NB4 (cell line): Measurements from ENCODE around the gene AFAP1L1.
A peak's percentile ranks its signal among the peaks of the same experiment; 100 is the strongest.

ENCODE experiments used
- DNase-seq: peaks from one replicate; pipeline ENCODE4 v3.0.0; 2010; ENCODE audit warnings: low read depth
- H3K4me3 ChIP-seq: one replicate; pipeline ENCODE4 v1.5.1; 2011; ENCODE audit warnings: mild to moderate bottlenecking, low read depth, low read length, moderate library complexity
- CTCF ChIP-seq: IDR thresholded peaks from one replicate; pipeline ENCODE4 v1.5.1; 2012; ENCODE audit warnings: low read depth, low read length
- MYC ChIP-seq: IDR thresholded peaks from 2 replicates; pipeline ENCODE4 v1.6.1; 2011; ENCODE audit warnings: low read depth, low read length
- POLR2A ChIP-seq: IDR thresholded peaks from 2 replicates; pipeline ENCODE4 v1.6.1; 2011; ENCODE audit warnings: mild to moderate bottlenecking; ENCODE audit not compliant: insufficient read length; ENCODE audit errors: extremely low read depth
- TF ChIP-seq, protein P1 (sequence below): IDR thresholded peaks from 2 replicates; pipeline ENCODE4 v1.6.1; 2011; ENCODE audit warnings: low read depth, low read length

Gene AFAP1L1

DNA sequence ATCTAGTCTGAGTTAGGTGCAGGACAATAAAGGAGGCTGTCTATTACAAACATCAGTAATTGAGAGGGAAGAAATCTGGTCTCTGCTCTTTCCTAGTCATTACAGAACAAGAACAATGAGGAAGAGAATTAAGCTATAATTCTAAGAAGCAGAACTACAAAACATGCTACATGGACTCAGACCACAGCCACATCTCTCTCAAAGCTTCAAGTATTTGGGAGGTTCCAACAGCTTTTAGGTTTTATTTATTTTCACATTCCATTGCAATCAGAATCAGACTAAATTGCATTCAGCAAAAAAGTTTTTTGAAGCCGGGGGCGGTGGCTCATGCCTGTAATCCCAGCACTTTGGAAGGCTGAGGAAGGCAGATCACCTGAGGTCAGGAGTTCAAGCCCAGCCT is 72.5 kb downstream of the AFAP1L1 start:
- TF ChIP-seq CTCF, result no peak
- no peak for TF ChIP-seq POLR2A
- TF ChIP-seq, protein P1, sequence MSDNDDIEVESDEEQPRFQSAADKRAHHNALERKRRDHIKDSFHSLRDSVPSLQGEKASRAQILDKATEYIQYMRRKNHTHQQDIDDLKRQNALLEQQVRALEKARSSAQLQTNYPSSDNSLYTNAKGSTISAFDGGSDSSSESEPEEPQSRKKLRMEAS, result no peak
- no peak for TF ChIP-seq MYC
- peak overlapping the region; percentile 100 for H3K4me3 ChIP-seq
- no peak for DNase-seq

DNA sequence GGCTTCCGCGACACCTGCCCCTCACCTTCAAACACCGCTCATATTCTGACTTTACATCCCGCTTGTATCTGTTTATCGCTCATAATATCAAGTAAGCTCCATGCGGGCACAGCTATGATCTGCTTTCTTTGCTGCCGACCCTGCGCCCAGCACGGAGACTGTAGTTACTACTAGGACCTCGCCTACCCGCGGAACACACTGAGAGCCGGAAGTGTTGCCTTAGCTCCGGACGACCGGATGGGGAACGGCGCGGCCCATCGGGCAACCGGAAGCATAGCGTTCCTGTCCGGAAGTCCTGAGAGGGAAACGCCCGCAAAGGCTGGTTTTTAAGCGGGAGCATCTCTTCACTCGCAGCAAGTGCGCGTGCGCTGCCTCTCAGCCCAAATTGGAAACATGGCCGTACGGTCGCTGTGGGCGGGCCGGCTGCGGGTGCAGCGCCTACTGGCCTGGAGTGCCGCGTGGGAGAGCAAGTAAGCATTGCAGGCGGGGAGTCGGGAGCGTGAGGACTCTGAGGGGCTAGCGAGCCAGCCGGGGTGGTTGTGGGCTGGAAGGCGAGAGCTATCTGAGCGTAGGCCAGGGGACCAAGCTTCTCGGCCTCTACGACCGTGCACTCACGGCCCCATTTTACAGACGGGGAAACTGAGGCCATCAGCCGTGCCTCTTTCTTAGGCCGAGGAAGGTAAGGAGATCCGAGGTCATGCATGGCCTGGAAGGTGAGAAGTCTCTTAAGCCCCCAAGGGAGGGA is 73.7 kb downstream of the AFAP1L1 start, which contains the start of gene GRPEL2:
TSS of gene GRPEL2 (plus strand) at position 353 of the 745 bp plus-strand sequence. CDS start at position 394, 41 bp downstream.
- peak within 1 kb of the TSS; percentile 100 for H3K4me3 ChIP-seq
- TF ChIP-seq MYC (peak; percentile 89), CTCF (no peak), POLR2A (peak; percentile 84)
- TF ChIP-seq, protein P1, result peak; percentile 90
- DNase-seq, result peak; percentile 98

GRCh38 chr5:149345892-149346222 is 74.2 kb downstream of the AFAP1L1 start:
- no peak for TF ChIP-seq CTCF
- no peak for TF ChIP-seq MYC
- TF ChIP-seq, protein P1, result no peak
- TF ChIP-seq POLR2A, result no peak
- peak; percentile 59 for DNase-seq
- H3K4me3 ChIP-seq, result peak overlapping the region; percentile 100

- no peak overlapping the region for H3K4me3 ChIP-seq
- TF ChIP-seq MYC (no peak), POLR2A (no peak), CTCF (no peak)
- TF ChIP-seq, protein P1, result no peak
- no peak for DNase-seq
Measured at GRCh38 chr5:149348518-149348917, 76.9 kb downstream of the AFAP1L1 start.

DNA sequence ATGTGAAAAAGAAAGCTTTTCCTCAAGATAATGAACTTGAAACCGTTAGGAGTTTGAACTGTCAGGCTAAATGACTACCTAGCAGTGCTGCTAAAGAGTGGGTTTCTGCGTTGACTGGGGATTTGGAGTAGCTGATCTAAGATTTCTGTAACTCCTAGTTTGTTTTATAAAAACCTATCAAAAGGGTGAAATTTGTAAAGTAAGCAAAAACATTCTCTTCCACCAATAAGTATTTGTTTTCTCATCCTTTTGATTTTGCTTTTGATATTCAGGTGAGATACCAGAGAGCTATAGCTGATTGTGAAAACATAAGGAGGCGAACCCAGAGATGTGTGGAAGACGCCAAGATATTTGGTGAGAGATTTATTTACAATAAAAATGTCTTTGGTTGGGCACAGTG is 77.7 kb downstream of the AFAP1L1 start:
- no peak for DNase-seq
- H3K4me3 ChIP-seq, result no peak overlapping the region
- no peak for TF ChIP-seq MYC
- no peak for TF ChIP-seq POLR2A
- TF ChIP-seq, protein P1, result no peak
- TF ChIP-seq CTCF, result no peak
